HG03558 (cell line): ENCODE data around the gene GRM5.
"Not testable (repeated sequence)": the region's sequence is repeated elsewhere in the genome, so short reads cannot be mapped to it uniquely, and the experiment has no call there.

Experiments
- ATAC-seq: cut with Tn5 transposase; IDR thresholded peaks from one replicate; pipeline ENCODE4 v1.9.1; 2021; ENCODE audit warnings: moderate number of reproducible peaks; ENCODE audit not compliant: unreplicated experiment; ENCODE audit errors: extremely low read depth

Gene GRM5

DNA sequence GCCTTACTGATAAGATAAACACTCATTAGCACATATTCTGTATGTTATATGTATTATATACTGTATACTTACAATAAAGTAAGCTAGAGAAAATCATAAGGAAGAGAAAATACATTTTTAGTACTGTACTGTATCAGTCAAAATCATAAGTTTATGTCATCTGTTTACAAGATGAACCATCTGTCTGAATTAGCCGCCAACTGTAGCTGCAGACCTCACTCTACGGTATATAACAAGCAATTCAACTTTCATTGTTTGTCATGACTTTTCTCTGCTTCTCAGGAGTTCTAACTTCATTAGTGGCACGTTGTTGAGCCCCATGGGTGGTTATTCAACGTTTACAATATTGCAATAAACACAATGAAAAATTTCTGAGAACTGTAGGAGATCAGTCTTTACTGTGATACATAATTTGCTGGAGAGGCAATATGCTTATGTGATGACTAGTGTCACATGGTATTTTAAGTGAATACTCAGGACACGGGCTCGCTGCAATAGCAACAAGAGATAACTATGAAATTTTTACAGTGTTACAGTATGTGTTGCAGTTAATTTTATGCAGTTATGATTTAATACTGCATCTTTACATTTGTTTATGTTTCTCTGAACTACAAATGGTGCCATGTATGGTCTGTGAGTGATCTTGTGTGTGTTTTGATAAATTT is 596.1 kb downstream of the GRM5 start:
- no peak for ATAC-seq

DNA sequence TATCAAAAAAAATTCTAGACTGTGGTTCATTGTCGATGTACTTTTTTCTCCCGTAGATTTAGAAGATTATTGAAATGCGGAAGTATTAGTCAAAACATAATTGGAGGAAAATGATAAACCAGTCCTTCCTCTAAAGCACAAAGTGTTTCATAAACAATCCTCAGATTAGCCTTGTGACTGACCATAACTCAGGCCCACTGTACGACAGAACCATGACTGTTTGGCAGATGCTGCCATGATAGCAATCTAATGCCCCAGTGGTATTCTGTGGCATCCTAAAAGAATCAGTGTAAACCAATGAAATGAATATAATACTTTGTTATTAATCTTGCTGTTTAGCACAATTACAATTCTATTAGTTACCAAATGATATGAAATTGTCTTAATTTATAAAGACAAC is 601.3 kb downstream of the GRM5 start:
- no peak for ATAC-seq

DNA sequence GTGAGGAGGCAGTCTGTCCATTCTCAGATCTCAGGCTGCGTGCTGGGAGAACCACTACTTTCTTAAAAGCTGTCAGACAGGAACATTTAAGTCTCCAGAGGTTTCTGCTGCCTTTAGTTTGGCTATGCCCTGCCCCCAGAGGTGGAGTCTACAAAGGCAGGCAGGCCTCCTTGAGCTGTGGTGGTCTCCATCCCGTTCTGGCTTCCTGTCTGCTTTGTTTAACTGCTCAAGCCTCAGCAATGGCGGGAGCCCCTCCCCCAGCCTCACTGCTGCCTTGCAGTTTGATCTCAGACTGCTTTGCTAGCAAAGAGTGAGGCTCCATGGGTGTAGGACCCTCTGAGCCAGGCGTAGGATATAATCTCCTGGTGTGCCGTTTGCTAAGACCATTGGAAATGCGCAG is 602.5 kb downstream of the GRM5 start:
- not testable (repeated sequence) for ATAC-seq

DNA sequence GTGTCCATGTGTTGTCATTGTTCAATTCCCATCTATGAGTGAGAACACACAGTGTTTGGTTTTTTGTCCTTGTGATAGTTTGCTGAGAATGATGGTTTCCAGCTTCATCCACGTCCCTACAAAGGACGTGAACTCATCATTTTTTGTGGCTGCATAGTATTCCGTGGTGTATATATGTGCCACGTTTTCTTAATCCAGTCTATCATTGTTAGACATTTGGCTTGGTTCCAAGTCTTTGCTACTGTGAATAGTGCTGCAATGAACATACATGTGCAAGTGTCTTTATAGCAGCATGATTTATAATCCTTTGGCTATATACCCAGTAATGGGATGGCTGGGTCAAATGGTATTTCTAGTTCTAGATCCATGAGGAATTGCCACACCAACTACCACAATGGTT is 607.7 kb downstream of the GRM5 start:
- ATAC-seq, result not testable (repeated sequence)

DNA sequence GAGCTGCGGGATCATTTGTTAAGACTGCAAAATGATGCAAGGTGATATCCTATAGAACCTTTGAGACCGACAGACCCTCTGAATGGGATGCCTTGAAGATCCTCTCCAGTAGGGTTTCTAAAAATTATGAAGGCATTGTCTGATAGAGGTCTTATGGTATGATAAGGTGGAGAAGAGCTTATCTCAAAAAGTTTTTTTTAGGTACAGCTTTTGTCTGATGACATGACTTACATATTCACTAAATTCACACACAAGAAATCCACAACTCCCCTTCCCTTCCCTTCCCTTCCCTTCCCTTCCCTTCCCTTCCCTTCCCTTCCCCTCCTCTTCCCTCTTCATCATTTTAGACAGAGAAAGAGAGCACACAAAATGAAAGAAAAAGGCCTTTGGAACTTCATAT is 609.8 kb downstream of the GRM5 start:
- no peak for ATAC-seq

DNA sequence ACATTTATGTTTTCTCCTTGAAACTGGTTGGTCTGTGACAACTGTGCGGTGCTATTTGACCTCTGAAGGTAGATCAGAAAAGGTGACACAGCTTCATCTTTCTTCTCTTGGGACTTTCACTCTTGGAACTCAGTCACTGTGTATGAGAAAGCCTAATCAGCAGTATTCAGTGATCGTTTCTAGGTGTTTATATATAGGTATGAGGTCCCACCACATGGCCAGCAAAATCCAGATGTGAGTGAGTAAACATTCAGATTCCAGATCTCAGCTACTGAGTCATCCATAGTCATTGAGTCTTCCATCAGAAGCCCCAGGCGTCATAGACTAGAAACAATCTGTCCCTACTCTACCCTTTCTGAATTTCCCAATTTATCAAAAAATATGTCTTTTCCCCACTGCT is 610.9 kb downstream of the GRM5 start:
- ATAC-seq, result no peak
